Measurements from ENCODE around the gene MSRB1.

The MSRB1 gene, protein sequence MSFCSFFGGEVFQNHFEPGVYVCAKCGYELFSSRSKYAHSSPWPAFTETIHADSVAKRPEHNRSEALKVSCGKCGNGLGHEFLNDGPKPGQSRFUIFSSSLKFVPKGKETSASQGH

GRCh38 chr16:1942810-1943726 is at the start of gene MSRB1:
Gene MSRB1 (minus strand): TSS chr16:1943199. CDS start chr16:1943156, 43 bp downstream.
- peak within 1 kb of the TSS; percentile 90 for H3K4me3 ChIP-seq (ENCODE audit: low read length)

GRCh38 chr16:1991948-1992703 is 49.1 kb upstream of the MSRB1 start:
- Histone ChIP-seq H3K27me3 (ENCODE audit: control insufficient read depth, insufficient read depth, low read length) (peaks cover 24% of the 10 kb centered on the region), H3K4me1 (ENCODE audit: control insufficient read depth, insufficient read depth, low read length) (peaks cover 1% of the 10 kb centered on the region), H3K4me3 (ENCODE audit: low read length) (peak overlapping the region; percentile 51), H3K36me3 (ENCODE audit: control insufficient read depth, insufficient read depth, low read length) (peaks cover 1% of the 10 kb centered on the region), H3K27ac (ENCODE audit: low read depth, low read length) (no peak overlapping the region), H3K9ac (ENCODE audit: low read length) (no peak overlapping the region)

More at GRCh38 chr16:1942810-1943726, at the start of gene MSRB1:
- Histone ChIP-seq H3K36me3 (ENCODE audit: control insufficient read depth, insufficient read depth, low read length) (peaks cover 7% of the 10 kb centered on the region), H3K4me1 (ENCODE audit: control insufficient read depth, insufficient read depth, low read length) (peaks cover 11% of the 10 kb centered on the region), H3K27me3 (ENCODE audit: control insufficient read depth, insufficient read depth, low read length) (no peaks in the 10 kb centered on the region), H3K9ac (ENCODE audit: low read length) (peak within 1 kb of the TSS; percentile 87), H3K27ac (ENCODE audit: low read depth, low read length) (peak within 1 kb of the TSS; percentile 77)

DNA sequence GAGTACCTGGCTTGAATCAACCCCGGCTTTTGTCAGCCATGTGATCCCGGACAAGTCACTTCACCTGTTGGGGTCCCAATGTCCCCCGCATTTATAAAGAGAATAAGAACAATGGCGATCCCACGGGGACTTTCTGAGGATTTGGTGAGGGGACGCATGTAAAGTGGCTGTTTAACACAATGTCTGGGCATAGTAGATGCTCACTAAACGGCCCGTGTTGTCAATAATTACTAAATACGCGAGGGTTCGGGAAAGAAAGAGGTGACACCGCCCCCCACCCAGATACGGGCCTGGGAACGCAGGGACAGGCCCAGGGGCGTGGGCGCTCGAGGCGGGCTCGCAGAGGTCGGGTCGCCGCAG is 48.6 kb upstream of the MSRB1 start:
- Histone ChIP-seq H3K4me3 (ENCODE audit: low read length) (peak overlapping the region; percentile 51), H3K4me1 (ENCODE audit: control insufficient read depth, insufficient read depth, low read length) (no peaks in the 10 kb centered on the region), H3K27me3 (ENCODE audit: control insufficient read depth, insufficient read depth, low read length) (peaks cover 24% of the 10 kb centered on the region), H3K27ac (ENCODE audit: low read depth, low read length) (no peak overlapping the region), H3K9ac (ENCODE audit: low read length) (no peak overlapping the region), H3K36me3 (ENCODE audit: control insufficient read depth, insufficient read depth, low read length) (peaks cover 3% of the 10 kb centered on the region)

- no peak overlapping the region for H3K27ac ChIP-seq (ENCODE audit: low read depth, low read length)
- peak overlapping the region; percentile 51 for H3K4me3 ChIP-seq (ENCODE audit: low read length)
- no peak overlapping the region for H3K9ac ChIP-seq (ENCODE audit: low read length)
These were observed 48.1 kb upstream of the MSRB1 start for GRCh38 chr16:1991135-1991551.

DNA sequence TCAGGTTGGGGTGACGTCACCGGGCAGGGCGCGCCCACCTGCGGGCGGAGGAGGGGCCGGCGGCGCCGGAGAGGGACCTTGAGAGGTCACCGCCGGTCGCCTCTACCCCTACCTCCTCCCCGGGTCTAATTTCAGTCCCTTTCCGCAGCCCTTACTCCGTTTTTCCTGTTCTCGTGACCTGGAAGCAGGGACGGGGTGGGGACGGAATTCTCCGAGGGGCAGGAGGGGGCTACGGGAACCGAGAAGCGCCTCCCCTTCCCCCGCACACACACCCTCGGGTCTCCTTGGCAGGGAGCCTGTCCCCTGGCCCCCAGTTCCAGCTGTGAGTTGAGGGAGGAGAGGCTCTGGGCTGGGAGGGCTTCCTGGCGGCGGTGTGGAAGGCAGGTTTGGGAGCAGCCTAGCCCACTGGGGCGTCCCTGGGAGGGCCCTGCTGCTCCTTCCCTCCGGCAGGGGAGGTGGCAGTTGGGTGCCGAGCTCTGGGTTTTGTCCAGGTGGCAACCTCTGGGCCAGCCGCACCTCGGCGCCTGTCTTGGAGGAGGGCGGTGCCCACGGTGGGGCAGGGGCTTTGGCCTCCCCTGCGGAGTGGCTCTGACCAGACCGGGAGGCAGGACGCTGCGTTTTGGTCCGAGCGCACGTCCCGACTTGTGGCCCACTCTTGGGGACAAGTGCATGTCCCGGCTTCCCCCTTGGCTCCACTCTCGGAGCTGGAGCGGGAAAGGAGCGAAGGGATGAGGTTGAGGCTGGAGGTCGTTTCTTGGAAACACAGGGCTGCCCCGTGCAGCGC is 47.5 kb upstream of the MSRB1 start:
- Histone ChIP-seq H3K9ac (ENCODE audit: low read length) (no peak overlapping the region), H3K27ac (ENCODE audit: low read depth, low read length) (no peak overlapping the region), H3K36me3 (ENCODE audit: control insufficient read depth, insufficient read depth, low read length) (peaks cover 7% of the 10 kb centered on the region), H3K4me3 (ENCODE audit: low read length) (peak overlapping the region; percentile 45), H3K4me1 (ENCODE audit: control insufficient read depth, insufficient read depth, low read length) (no peaks in the 10 kb centered on the region), H3K27me3 (ENCODE audit: control insufficient read depth, insufficient read depth, low read length) (peaks cover 24% of the 10 kb centered on the region)

More at GRCh38 chr16:1991135-1991551, 48.1 kb upstream of the MSRB1 start:
- Histone ChIP-seq H3K27me3 (ENCODE audit: control insufficient read depth, insufficient read depth, low read length) (peaks cover 24% of the 10 kb centered on the region), H3K36me3 (ENCODE audit: control insufficient read depth, insufficient read depth, low read length) (peaks cover 7% of the 10 kb centered on the region), H3K4me1 (ENCODE audit: control insufficient read depth, insufficient read depth, low read length) (no peaks in the 10 kb centered on the region)

DNA sequence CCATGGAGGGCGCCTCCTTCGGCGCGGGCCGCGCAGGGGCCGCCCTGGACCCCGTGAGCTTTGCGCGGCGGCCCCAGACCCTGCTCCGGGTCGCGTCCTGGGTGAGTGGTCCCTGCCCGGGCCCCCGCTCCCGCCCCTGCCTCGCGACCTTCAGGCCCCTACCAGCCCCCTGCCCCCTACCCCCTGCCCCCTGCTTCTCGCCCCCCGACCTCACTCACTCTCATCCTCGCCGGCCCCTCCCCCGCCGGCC is 47.0 kb upstream of the MSRB1 start:
- Histone ChIP-seq H3K4me1 (ENCODE audit: control insufficient read depth, insufficient read depth, low read length) (peaks cover 2% of the 10 kb centered on the region), H3K9ac (ENCODE audit: low read length) (no peak overlapping the region), H3K4me3 (ENCODE audit: low read length) (no peak overlapping the region)

DNA sequence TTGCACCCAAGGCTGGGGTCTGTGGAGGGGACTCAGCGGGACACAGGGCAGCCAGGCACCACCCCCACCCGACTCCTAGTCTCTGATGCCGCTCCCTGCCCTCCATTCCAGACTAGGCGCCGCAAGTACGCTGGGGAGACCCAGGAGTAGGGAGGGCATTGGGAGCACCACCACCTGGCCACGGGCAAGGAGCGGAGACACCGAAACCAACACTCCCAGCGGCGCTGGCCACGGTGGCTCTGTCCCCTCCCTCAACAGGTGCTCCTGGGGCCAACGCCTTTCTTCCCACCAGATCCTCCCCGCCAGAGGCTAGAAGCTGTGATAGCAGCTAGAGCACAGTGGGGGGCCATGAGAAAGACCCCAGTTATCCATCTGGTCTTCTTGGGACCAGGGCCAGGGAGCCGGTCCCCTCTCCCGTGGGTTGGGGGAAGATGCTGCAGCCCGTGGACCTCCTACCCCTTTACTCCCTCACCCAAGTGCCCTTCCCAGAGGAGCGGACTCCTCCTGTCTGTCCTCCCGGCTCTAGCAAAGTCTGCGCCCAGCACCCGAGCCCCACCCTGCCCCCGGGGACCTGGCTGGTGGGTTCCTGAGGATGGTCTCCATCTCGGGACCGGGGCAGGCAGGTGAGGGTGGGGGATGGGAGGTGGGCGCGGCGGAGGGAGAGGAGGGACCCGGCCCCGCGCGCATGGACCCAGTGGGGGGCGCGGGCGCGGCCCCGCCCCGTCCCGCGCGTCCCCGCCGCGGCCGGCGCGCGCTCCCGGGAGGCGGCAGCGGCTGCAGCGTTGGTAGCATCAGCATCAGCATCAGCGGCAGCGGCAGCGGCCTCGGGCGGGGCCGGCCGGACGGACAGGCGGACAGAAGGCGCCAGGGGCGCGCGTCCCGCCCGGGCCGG is 46.5 kb upstream of the MSRB1 start, which contains the start of gene SYNGR3:
TSS of gene SYNGR3 (plus strand) at position 762 of the 892 bp plus-strand sequence. CDS start 133 bp downstream, outside the sequence.
- H3K36me3 ChIP-seq (ENCODE audit: control insufficient read depth, insufficient read depth, low read length) = peaks cover 7% of the 10 kb centered on the region
- no peak within 1 kb of the TSS for H3K27ac ChIP-seq (ENCODE audit: low read depth, low read length)
- H3K4me3 ChIP-seq (ENCODE audit: low read length) = peak within 1 kb of the TSS; percentile 45
- no peak within 1 kb of the TSS for H3K9ac ChIP-seq (ENCODE audit: low read length)
- H3K27me3 ChIP-seq (ENCODE audit: control insufficient read depth, insufficient read depth, low read length) = peaks cover 24% of the 10 kb centered on the region
- peaks cover 7% of the 10 kb centered on the region for H3K4me1 ChIP-seq (ENCODE audit: control insufficient read depth, insufficient read depth, low read length)

More for the DNA sequence above, 47.0 kb upstream of the MSRB1 start:
- Histone ChIP-seq H3K27me3 (ENCODE audit: control insufficient read depth, insufficient read depth, low read length) (peaks cover 24% of the 10 kb centered on the region), H3K36me3 (ENCODE audit: control insufficient read depth, insufficient read depth, low read length) (peaks cover 7% of the 10 kb centered on the region), H3K27ac (ENCODE audit: low read depth, low read length) (no peak overlapping the region)

- H3K36me3 ChIP-seq (ENCODE audit: control insufficient read depth, insufficient read depth, low read length) = peaks cover 7% of the 10 kb centered on the region
- peaks cover 7% of the 10 kb centered on the region for H3K4me1 ChIP-seq (ENCODE audit: control insufficient read depth, insufficient read depth, low read length)
- H3K27me3 ChIP-seq (ENCODE audit: control insufficient read depth, insufficient read depth, low read length) = peaks cover 26% of the 10 kb centered on the region
- no peak overlapping the region for H3K9ac ChIP-seq (ENCODE audit: low read length)
- no peak overlapping the region for H3K4me3 ChIP-seq (ENCODE audit: low read length)
- H3K27ac ChIP-seq (ENCODE audit: low read depth, low read length) = no peak overlapping the region
These were observed 44.2 kb upstream of the MSRB1 start for GRCh38 chr16:1987198-1987597.

- no peak overlapping the region for H3K27ac ChIP-seq (ENCODE audit: low read depth, low read length)
- peaks cover 7% of the 10 kb centered on the region for H3K36me3 ChIP-seq (ENCODE audit: control insufficient read depth, insufficient read depth, low read length)
- H3K9ac ChIP-seq (ENCODE audit: low read length) = peak overlapping the region; percentile 51
- H3K4me1 ChIP-seq (ENCODE audit: control insufficient read depth, insufficient read depth, low read length) = peaks cover 7% of the 10 kb centered on the region
- H3K4me3 ChIP-seq (ENCODE audit: low read length) = peak overlapping the region; percentile 74
- H3K27me3 ChIP-seq (ENCODE audit: control insufficient read depth, insufficient read depth, low read length) = peaks cover 25% of the 10 kb centered on the region
These were observed 42.6 kb upstream of the MSRB1 start for GRCh38 chr16:1985466-1986150.

DNA sequence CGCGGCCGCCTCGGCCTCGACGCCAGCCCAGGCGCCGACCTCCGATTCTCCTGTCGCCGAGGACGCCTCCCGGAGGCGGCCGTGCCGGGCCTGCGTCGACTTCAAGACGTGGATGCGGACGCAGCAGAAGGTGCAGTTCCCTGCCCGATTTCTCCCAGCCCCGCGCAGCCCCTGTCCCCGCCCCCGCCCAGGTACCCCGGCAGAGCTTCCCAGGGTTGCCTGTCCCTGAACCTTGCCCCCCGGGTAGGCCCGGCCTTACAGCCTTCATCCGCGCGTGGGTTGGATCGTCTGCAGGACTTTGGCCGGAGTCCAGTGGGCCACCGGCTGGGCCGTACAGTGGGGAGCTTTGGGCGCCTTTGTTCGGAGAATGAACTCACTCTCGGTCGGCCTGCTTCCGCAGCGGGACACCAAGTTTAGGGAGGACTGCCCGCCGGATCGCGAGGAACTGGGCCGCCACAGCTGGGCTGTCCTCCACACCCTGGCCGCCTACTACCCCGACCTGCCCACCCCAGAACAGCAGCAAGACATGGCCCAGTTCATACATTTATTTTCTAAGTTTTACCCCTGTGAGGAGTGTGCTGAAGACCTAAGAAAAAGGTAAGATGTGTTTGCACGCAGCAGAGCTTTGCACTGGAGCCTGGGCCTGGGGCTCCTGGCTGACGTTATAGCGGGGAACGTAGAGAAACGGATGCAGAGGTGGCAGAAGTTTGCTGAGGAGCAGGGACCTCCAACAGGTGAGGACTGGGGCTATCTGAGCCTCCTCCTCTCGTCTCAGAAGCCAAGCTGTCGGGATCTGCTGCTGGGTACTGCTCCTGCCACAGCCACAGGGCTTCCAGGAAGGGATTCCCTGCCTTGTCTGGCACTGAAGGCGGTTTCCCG is 41.6 kb upstream of the MSRB1 start:
- peak overlapping the region; percentile 74 for H3K4me3 ChIP-seq (ENCODE audit: low read length)
- peak overlapping the region; percentile 51 for H3K9ac ChIP-seq (ENCODE audit: low read length)
- H3K27me3 ChIP-seq (ENCODE audit: control insufficient read depth, insufficient read depth, low read length) = peaks cover 23% of the 10 kb centered on the region
- peaks cover 7% of the 10 kb centered on the region for H3K36me3 ChIP-seq (ENCODE audit: control insufficient read depth, insufficient read depth, low read length)
- peaks cover 7% of the 10 kb centered on the region for H3K4me1 ChIP-seq (ENCODE audit: control insufficient read depth, insufficient read depth, low read length)
- H3K27ac ChIP-seq (ENCODE audit: low read depth, low read length) = peak overlapping the region; percentile 51
